ENCODE results near the gene E2F1.
"Not testable (repeated sequence)": the region's sequence is repeated elsewhere in the genome, so short reads cannot be mapped to it uniquely, and the experiment has no call there.

E2F1 gene

DNA sequence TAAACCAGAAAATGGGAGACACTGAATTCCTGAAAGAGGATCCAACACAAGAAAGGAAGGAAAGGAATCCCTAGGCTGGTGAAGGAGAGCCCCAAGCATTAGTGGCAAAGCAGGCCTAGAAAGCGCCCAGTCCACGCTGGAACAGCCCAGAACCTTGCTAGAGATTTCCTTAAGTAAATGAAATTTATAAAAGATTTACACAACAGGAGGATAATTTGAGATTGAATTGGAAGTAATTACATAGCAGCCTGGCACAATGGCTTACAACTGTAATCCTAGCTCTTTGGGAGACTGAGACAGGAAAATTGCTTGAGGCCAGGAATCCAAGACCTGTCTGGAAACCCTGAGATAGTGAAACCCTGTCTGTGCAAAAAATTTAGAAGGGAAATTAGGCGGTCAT is 50.8 kb downstream of the E2F1 start:
- DNase-seq: no peak

DNA sequence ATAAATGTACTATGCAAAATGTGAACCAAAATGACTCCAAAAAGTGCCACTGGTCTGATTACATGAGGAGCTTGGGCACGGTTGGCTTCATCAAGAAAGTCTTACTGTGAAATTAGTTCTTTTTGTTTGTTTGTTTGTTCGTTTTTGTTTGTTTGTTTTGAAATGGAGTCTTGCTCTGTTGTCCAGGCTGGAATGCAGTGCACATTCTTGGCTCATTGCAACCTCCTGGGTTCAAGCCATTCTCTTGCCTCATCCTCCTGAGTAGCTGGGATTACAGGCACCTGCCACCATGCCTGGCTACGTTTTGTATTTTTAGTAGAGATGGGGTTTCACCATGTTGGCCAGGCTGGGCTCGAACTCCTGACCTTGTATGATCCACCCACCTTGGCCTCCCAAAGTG is 54.3 kb downstream of the E2F1 start:
- not testable (repeated sequence) for DNase-seq

DNA sequence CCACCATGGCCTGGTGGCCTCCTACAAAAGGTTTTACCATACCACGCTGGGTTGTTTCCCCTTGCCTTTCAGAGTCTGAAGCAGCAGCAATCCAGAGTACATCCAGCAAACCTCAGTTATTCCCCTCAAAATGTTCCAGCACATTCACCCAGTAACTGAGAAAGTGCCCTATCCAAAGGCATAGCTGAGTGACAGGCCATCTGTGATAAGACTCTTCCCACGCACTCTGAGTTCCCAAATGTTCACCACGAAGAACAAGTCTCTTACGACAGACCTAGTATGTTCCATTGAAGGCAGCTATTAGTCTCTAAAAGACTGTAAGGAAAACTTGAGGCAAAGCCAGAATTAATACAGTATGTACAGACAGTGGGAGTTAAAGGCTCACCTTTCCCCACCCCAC is 55.7 kb downstream of the E2F1 start:
- no peak for DNase-seq

DNA sequence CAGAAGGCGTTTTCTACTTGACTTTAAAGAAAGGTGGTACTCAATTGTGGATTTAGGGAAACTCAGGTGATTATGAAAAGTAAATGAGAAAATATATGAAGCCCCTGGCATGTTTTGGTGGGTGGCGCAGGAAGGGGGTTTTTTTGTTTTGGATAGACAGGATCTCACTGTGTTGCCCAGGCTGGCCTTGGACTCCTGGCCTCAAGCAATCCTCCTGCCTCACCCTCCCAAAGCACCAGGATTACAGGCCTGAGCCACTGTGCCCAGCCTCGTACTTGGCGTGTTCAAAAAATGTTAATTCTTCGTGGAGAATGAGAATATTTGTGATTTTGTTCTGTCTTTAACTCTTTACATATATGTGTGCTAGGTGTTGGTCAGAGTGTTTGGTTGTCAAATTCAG is 56.2 kb downstream of the E2F1 start:
- DNase-seq: no peak

DNA sequence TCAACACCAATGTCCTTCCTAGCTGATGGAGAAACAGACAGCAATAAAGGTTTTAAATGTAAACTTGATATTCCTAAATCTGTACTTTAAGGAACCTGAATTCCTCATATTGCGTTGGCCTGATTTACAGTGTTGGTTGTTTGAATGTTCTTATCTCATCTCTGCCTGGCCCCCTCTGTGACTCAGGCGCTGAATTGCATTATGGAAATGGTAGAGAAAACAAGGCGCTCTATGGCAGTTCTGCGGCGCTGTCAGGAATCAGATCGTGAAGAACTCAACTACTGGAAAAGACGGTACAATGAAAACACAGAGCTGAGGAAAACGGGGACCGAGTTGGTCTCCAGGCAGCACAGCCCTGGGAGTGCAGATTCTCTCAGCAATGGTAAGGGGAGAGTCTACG is 56.7 kb downstream of the E2F1 start:
- DNase-seq: no peak

DNA sequence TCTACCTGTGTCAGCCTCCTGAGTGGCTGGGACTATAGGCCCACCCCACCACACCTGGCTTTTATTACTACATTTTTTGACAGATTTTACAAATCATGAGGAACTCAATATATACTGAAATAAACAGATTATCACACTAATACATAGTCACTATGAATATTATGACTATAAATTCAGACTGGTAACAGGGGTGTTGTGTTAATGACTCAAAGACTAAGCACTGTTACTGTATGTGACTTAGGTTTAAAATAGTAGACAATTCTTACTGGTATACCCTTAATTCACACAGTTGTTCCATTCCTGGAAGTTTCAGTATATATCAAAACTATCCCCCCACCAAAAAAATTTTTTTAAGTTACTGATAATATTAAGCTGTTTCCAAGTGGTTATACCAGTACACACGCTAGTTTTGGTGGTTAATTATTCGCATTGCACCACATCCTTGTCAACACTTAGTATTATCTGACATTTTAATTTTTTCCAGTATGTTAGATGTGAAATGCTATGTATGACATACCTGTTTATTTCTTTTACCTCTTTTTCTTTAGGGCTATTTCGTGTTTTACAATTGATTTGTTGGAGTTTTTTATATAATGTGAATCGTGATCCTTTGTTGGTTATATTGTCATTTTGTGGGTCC is 58.5 kb downstream of the E2F1 start:
- no peak for DNase-seq

DNA sequence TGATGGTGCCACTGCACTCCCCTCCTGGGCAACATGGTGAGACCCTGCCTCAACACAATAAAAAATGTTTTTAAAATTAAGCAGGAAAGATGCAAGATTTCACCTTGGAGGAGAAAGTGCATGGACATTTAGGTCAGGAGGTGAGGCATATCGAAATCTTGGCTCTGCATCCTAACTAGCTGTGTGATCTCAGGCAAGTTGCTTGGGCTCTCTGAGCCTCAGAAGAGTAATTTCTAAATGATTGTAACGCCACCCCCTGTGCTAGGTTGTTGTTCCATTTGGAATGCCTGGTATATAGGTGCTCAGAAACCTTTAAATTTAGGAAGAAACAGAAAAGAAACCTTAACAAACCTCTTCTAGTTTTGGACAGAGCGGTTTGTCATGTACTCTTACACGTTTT is 60.0 kb downstream of the E2F1 start:
- DNase-seq: no peak

Measured in stimulated activated CD4-positive, alpha-beta T cell treated with anti-CD3 and anti-CD28 coated beads, Interleukin-4, amount 100 ng/mL, for 24 hours (primary cell).